A549 (cell line): Measurements from ENCODE around the gene DYRK3.

Experiments
- CTCF ChIP-seq: fragments of >200 bp; sonication (Bioruptor Twin); formaldehyde crosslinking; IDR thresholded peaks from 3 replicates; pipeline ENCODE4 v1.5.1; 2016
- FOSL2 ChIP-seq, 2 experiments: fragments of 450-650 bp in 1 of 2; fragments of >200 bp in 1 of 2; sonication (Bioruptor Twin) in 1 of 2; formaldehyde crosslinking; IDR thresholded peaks; 2 replicates each; pipeline versions ENCODE4 v1.5.0 to v1.6.1; 2016 to 2020; ENCODE audit warnings: mild to moderate bottlenecking in 1 of 2, moderate library complexity in 1 of 2
- HEYL ChIP-seq: fragments of 250-450 bp; sonication (Bioruptor Pico); IDR thresholded peaks from 2 replicates; pipeline ENCODE4 v1.8.0; 2021; ENCODE audit warnings: mild to moderate bottlenecking, moderate library complexity
- SREBF2 ChIP-seq: fragments of 450-650 bp; IDR thresholded peaks from 2 replicates; pipeline ENCODE4 v1.6.1; 2014; ENCODE audit warnings: mild to moderate bottlenecking, moderate library complexity

GRCh38 chr1:206681359-206681758 lies 46.0 kb downstream of the DYRK3 start:
- TF ChIP-seq FOSL2 (IDR thresholded peaks at IDR 0.05) (no peak), FOSL2 (CRISPR knock-in tag; IDR thresholded peaks at IDR 0.05) (no peak), HEYL (CRISPR knock-in tag) (no peak), CTCF (no peak), SREBF2 (no peak)
